Measurements from ENCODE around the gene CARTPT.

- TF ChIP-seq CTCF (IDR thresholded peaks at IDR 0.05; ENCODE audit: low read depth, low read length, poor library complexity, severe bottlenecking) (no peak), EZH2phosphoT487 (IDR thresholded peaks at IDR 0.05; ENCODE audit: borderline replicate concordance, low read length) (no peak)
Observed at GRCh38 chr5:71748360-71748759, 29.3 kb downstream of the CARTPT start.

All from DOHH2 (cell line).